K562 (cell line): ENCODE measurements around the gene BBS1. TPM values are rescaled to one million over a fixed set of nuclear protein-coding genes. Genes with fewer than 3 reads are reported as not detected.

ENCODE experiments used
- CHD2 ChIP-seq: IDR thresholded peaks from 2 replicates; pipeline ENCODE4 v1.6.1; 2011; ENCODE audit warnings: low read depth, low read length
- CTBP1 ChIP-seq: fragments of 450-650 bp; IDR thresholded peaks from 2 replicates; pipeline ENCODE4 v1.6.1; 2016; ENCODE audit warnings: borderline replicate concordance
- DEAF1 ChIP-seq: fragments of 450-650 bp; formaldehyde crosslinking; IDR thresholded peaks from 2 replicates; pipeline ENCODE4 v1.4.0; 2020; ENCODE audit warnings: mild to moderate bottlenecking, moderate library complexity
- DMBX1 ChIP-seq: fragments of 250-450 bp; sonication (Bioruptor Pico); IDR thresholded peaks from 2 replicates; pipeline ENCODE4 v1.8.0; 2022; ENCODE audit warnings: inconsistent platforms, mild to moderate bottlenecking, moderate library complexity, borderline replicate concordance
- ERF ChIP-seq: fragments of 450-650 bp; formaldehyde crosslinking; IDR thresholded peaks from 2 replicates; pipeline ENCODE4 v1.4.0; 2020; ENCODE audit warnings: mild to moderate bottlenecking, mixed read lengths
- HDAC1 ChIP-seq, 2 experiments: fragments of 450-650 bp; IDR thresholded peaks; 2 replicates each; pipeline ENCODE4 v1.6.1; 2016 to 2017; ENCODE audit warnings: inconsistent platforms in 1 of 2, mild to moderate bottlenecking in 1 of 2, moderate library complexity in 1 of 2
- HDAC2 ChIP-seq: fragments of 450-650 bp; IDR thresholded peaks from 2 replicates; pipeline ENCODE4 v1.6.1; 2016; ENCODE audit warnings: mild to moderate bottlenecking
- JUND ChIP-seq, 2 experiments: IDR thresholded peaks; 2 replicates in 1 of 2; 3 replicates in 1 of 2; pipeline ENCODE4 v1.6.1; 2011; ENCODE audit warnings: borderline replicate concordance in 2 of 2, low read depth in 2 of 2, low read length in 2 of 2, improper control_type of control experiment in 1 of 2, missing biosample characterization in 1 of 2, missing genetic modification characterization in 1 of 2, missing genetic modification reagents in 1 of 2
- KDM5B ChIP-seq: fragments of 200-600 bp; sonication (generic); IDR thresholded peaks from 2 replicates; pipeline ENCODE4 v1.6.1; 2012; ENCODE audit warnings: low read depth, mild to moderate bottlenecking, moderate library complexity, low read length, control low read depth, inconsistent platforms; ENCODE audit not compliant: insufficient replicate concordance
- L3MBTL2 ChIP-seq: fragments of 450-650 bp; IDR thresholded peaks from 2 replicates; pipeline ENCODE4 v1.6.1; 2016; ENCODE audit warnings: mild to moderate bottlenecking, moderate library complexity
- MITF ChIP-seq: IDR thresholded peaks from 2 replicates; pipeline ENCODE4 v1.6.1; 2014; ENCODE audit warnings: antibody characterized with exemption
- RAD21 ChIP-seq, 2 experiments: fragments of 250-450 bp in 1 of 2; fragments of 450-650 bp in 1 of 2; sonication (Bioruptor Pico) in 1 of 2; formaldehyde crosslinking in 1 of 2; IDR thresholded peaks in 1 of 2; conservative IDR thresholded peaks in 1 of 2; 2 replicates each; pipeline versions ENCODE4 v1.4.0 to v1.8.0; 2020 to 2022; ENCODE audit warnings: mild to moderate bottlenecking in 2 of 2, moderate library complexity in 1 of 2
- SAP30 ChIP-seq: fragments of 200-600 bp; sonication (generic); IDR thresholded peaks from 2 replicates; pipeline ENCODE4 v1.6.1; 2012; ENCODE audit warnings: borderline replicate concordance, low read depth, mild to moderate bottlenecking, moderate library complexity, low read length, control low read depth, inconsistent platforms; ENCODE audit not compliant: insufficient read depth, poor library complexity, severe bottlenecking
- TBL1XR1 ChIP-seq, 2 experiments: IDR thresholded peaks; 2 replicates each; pipeline ENCODE4 v1.6.1; 2012; ENCODE audit warnings: improper control_type of control experiment in 2 of 2, low read length in 2 of 2, mild to moderate bottlenecking in 1 of 2
- THAP7 ChIP-seq: fragments of 250-450 bp; sonication (Bioruptor Pico); IDR thresholded peaks from 2 replicates; pipeline ENCODE4 v1.5.0; 2021
- THRAP3 ChIP-seq: fragments of 450-650 bp; IDR thresholded peaks from 2 replicates; pipeline ENCODE4 v1.6.1; 2016; ENCODE audit warnings: mild to moderate bottlenecking, inconsistent platforms, borderline replicate concordance
- TOE1 ChIP-seq, 2 experiments: fragments of 450-650 bp in 1 of 2; sonication (generic) in 1 of 2; formaldehyde crosslinking in 1 of 2; IDR thresholded peaks; 2 replicates each; pipeline versions ENCODE4 v1.7.1 to v1.8.0; 2016 to 2022; ENCODE audit warnings: borderline replicate concordance in 2 of 2, mild to moderate bottlenecking in 2 of 2, antibody characterized with exemption in 1 of 2, inconsistent platforms in 1 of 2, low read depth in 1 of 2, missing genetic modification reagents in 1 of 2, moderate library complexity in 1 of 2
- TRIM24 ChIP-seq, 2 experiments: fragments of 450-650 bp; IDR thresholded peaks; 2 replicates each; pipeline ENCODE4 v1.6.1; 2016
- TRIM28 ChIP-seq: fragments of 450-650 bp; IDR thresholded peaks from 2 replicates; pipeline ENCODE4 v1.6.1; 2017
- WHSC1 ChIP-seq: IDR thresholded peaks from one replicate; pipeline ENCODE4 v1.6.1; 2012; ENCODE audit warnings: low read length, control low read depth, inconsistent platforms
- ZBTB1 ChIP-seq: sonication (generic); formaldehyde crosslinking; IDR thresholded peaks from 2 replicates; pipeline ENCODE4 v1.8.1; 2023; ENCODE audit warnings: missing genetic modification reagents, low read depth, mild to moderate bottlenecking, borderline replicate concordance
- ZNF511 ChIP-seq: sonication (generic); formaldehyde crosslinking; IDR thresholded peaks from 2 replicates; pipeline ENCODE4 v1.8.0; 2022; ENCODE audit warnings: mild to moderate bottlenecking, missing genetic modification reagents
- ZNF780A ChIP-seq: fragments of 250-450 bp; sonication (Bioruptor Pico); IDR thresholded peaks from 2 replicates; pipeline ENCODE4 v1.5.0; 2021; ENCODE audit warnings: mild to moderate bottlenecking
- polyA plus RNA-seq, 8 experiments: library from polyadenylated mRNA; depleted of rRNA in 4 of 8; stranded (reverse) in 5 of 8; unstranded in 3 of 8; fragments of >200 nt; fragmentation: Nextera tagmentation in 2 of 8; fragmentation: Illumina TruSeq in 1 of 8; extraction: Ambion mirVana in 2 of 8; extraction: Trizol in 1 of 8; gene quantifications; 2 replicates each; pipeline versions ENCODE4 v1.2.1 to v1.2.3, GENCODE V29; 2011 to 2014; ENCODE audit warnings: inconsistent platforms in 1 of 8, missing spikeins in 1 of 8
- total RNA-seq, 7 experiments: library from RNA; depleted of rRNA in 6 of 7; stranded (reverse); fragments of >200 nt in 6 of 7; fragmentation: Illumina TruSeq in 2 of 7; extraction: Trizol in 2 of 7; gene quantifications; 2 replicates each; pipeline versions ENCODE4 v1.2.1 to v1.2.3, GENCODE V29; 2011 to 2021; ENCODE audit warnings: low replicate concordance in 1 of 7

BBS1 gene
- total and polyA plus RNA-seq, 9 of the 15 experiments (the other 6 are each of a cell fraction or from before 2014, with no cell fraction given) = 9.0 to 19.8 (median 12.1) TPM

GRCh38 chr11:66568124-66568916 is 57.9 kb downstream of the BBS1 start, which contains the start of gene CTSF (continued):
- TF ChIP-seq RAD21 (CRISPR knock-in tag; conservative IDR thresholded peaks at IDR 0.05 in 1 of 2, IDR thresholded peaks at IDR 0.05 in 1 of 2) (no peak), KDM5B (peak; percentile 35), CHD2 (no peak), ZNF780A (CRISPR knock-in tag) (no peak), TOE1 (IDR thresholded peaks at IDR 0.05; ENCODE audit: borderline replicate concordance) (peak; percentile 73), TOE1 (CRISPR knock-in tag; IDR thresholded peaks at IDR 0.05; ENCODE audit: borderline replicate concordance, low read depth) (no peak), ERF (peak; percentile 55), MITF (no peak), CTBP1 (0 out of 2 replicates have a peak, but pooled peaks have one; percentile 36), WHSC1 (no peak), HDAC2 (peak; percentile 32; the same call in 1 of the 2 replicates), ZBTB1 (CRISPR knock-in tag) (0 out of 2 replicates have a peak, but pooled peaks have one; percentile 68), TRIM28 (no peak), DMBX1 (0 out of 2 replicates have a peak, but pooled peaks have one; percentile 54), THAP7 (no peak), DEAF1 (no peak), ZNF511 (CRISPR knock-in tag) (peak; percentile 82), SAP30 (peak; percentile 57), THRAP3 (no peak), JUND (IDR thresholded peaks at IDR 0.05; ENCODE audit: borderline replicate concordance, low read depth, low read length) (0 out of 2 replicates have a peak, but pooled peaks have one; percentile 6), JUND (tag; IDR thresholded peaks at IDR 0.05; ENCODE audit: borderline replicate concordance, low read depth, low read length) (no peak), TRIM24 (IDR thresholded peaks at IDR 0.05) (no peak), TBL1XR1 (IDR thresholded peaks at IDR 0.05; ENCODE audit: low read length in 2 of 2) (no peak), HDAC1 (IDR thresholded peaks at IDR 0.05) (peak in 1 of 2 experiments; percentile 85; a peak in 2 of 4 replicates), L3MBTL2 (peak; percentile 99)
